ENCODE measurements around the gene NOS2.
"Not testable (repeated sequence)": the region's sequence is repeated elsewhere in the genome, so short reads cannot be mapped to it uniquely, and the experiment has no call there.

The NOS2 gene

GRCh38 chr17:27783440-27784350 lies 16.6 kb downstream of the NOS2 start:
- DNase-seq: no peak

GRCh38 chr17:27782791-27783206 lies 17.5 kb downstream of the NOS2 start:
- DNase-seq: no peak

GRCh38 chr17:27780828-27781404 lies 19.4 kb downstream of the NOS2 start:
- DNase-seq: no peak

DNA sequence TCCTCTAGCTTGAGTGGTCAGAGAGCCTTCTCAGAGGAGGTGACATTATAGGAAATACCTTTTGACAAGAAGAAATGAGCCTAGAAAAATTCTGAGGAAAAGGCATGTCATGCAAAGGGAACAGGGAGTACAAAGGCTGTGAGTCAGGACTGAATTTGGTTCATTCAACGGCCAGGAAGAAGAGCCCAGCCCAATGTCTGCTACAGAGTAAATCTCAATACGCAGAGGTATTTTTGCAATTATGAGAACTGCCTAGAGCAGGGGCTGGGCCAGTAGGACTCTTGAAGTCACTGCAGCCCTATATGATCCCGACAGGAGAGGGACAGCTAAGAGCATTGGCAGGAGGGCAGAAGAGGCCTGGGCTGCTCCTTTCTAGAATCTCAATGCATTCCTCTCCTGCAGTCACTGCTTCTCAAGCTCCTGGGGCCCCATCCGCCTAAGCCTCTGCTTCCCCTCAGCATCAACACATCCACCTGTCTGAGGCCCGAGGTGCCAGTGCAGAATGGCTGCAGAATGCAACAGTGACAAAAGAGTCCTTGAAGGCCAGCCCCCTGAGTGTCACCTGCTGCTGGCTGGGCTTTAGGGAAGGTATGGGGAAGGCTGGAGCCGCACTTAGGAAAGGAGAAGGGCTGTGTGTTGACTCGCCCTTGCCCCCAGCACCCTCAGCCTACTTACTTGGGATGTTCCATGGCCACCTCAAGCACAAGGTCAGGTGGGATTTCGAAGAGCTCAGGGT lies 20.1 kb downstream of the NOS2 start:
- DNase-seq: no peak

DNA sequence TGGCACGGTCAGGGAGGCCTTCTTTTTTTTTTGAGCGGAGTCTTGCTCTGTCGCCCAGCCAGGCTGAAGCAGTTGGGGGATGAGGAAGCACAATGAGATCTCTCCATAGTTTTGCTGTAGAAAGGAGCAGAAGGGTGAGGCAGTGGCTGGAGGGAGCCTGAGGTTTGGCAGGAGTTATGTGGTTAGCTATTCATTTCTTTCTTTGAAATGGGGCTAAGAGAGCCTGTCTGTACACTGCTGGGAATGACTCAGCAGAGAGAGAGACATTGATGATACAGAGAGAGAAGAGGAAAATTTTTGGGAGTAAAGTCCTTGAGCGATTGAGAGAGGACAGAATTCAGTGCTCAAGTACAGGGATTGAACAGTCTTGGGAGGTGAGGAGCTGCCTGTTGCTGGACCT lies 22.1 kb downstream of the NOS2 start:
- no peak for DNase-seq

DNA sequence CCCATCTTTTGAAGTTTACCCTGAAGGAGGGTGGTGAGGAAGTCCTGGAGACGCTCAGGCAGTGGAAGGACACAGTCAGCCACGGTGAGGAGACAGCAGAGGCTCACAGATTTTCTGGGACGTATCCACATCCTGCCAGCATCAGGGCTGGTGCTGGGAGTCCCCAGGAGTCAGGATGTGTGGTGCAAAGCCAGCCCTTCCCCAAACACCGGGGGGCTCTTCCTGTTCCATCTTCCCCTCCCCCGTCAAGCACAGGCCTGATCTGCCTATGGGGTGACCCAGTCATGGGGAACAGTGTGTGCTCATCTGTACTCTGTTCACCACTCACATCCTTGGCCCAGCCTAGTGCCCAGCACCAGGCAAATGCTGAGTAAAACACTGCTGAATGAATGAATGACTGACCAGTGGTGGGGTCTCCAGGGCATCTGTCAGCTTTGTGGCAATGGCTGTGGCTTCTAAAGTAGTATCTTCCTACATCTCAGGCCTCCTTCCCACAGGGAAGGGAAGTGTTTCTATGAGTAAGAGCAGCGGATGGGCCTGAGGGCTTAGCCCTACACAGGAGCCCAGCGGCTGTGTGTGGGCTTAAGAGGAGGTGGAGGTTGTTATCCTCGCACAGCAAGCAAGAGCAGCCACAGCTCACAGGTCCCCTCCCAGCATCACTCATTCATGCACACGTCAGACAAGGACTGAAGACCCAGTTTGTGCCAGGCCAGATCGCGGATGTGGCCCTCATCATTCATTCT lies 23.3 kb downstream of the NOS2 start:
- no peak for DNase-seq

GRCh38 chr17:27771586-27771985 lies 28.7 kb downstream of the NOS2 start:
- no peak for DNase-seq

DNA sequence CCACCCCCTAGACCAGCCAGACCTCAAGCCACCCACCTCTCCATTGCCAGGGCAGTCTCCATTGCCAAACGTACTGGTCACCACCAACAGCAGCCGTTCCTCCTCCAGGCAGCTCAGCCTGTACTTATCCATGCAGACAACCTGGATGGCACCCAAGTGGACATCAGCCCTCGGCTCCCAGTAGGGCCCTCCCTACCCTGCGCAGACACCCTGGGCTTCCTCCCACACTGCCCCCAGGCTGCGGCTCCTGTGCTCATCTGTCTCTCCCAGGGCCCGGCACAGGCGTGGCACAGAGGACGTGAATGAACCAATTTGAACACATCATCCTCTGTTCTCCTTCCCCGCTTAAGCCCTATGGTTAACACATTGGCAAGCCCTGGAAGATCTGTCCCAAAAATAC lies 29.5 kb downstream of the NOS2 start:
- DNase-seq: no peak

DNA sequence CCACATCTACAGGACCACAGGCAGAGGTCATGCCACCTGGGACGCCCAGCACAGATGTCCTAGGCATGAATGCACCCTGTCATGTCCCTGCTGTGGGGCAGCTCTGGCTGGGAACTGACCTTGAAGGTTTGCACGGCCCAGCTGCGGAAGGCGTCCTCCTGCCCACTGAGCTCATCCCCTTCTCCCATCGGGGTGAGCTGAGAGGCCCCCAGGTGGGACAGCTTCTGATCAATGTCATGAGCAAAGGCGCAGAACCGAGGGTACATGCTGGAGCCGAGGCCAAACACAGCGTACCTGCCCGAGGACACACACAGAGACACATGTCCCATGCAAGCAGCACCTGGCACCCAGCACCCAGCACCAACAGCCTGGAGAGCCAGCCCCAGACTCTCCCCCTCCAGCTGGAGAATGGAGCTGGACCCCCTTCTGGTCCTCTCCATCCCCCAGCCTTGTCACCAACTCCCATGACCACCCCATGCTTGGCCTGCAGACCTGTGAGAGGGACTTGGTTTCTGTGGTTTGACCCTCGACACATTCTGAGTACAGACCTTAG lies 31.4 kb downstream of the NOS2 start:
- DNase-seq: no peak

- DNase-seq: no peak
Observed at GRCh38 chr17:27766438-27766837, 33.9 kb downstream of the NOS2 start.

DNA sequence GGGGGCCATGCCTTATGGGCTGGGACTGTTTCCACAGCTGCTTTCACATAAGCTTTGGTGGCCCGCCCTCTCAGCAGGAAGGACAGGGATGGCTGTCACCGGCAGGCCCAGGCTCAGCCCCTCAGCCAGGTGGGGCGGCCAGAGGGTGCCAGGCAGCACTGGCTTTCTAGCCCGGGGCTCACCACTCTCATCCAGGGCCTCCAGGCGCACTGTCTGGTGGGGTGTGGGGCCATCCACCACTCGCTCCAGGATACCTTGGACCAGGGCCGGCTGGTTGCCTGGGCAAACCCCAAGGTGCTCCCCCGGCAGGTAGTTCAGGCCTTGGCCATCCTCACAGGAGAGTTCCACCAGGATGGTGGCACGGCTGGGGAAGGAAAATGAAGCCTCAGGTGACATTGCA lies 35.0 kb downstream of the NOS2 start:
- DNase-seq: no peak

DNA sequence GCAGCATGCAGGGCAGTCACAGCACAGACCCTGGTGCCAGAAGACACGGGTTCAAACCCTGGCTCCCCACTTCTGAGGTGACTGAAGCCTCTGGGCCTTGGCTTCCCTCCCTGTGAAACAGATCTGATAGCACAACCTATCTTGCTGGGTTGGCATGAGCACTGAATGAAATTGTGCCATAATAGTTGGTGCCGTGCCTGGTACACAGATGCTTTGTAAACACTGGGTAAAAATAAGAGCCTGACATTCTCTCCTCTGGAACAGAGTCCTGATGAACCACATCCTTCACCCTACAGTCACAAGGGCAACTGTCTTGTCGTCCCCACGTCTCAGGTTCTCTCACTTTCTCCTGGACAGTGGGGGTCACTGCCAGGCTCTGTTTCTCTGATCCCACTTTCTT lies 35.7 kb downstream of the NOS2 start:
- no peak for DNase-seq

DNA sequence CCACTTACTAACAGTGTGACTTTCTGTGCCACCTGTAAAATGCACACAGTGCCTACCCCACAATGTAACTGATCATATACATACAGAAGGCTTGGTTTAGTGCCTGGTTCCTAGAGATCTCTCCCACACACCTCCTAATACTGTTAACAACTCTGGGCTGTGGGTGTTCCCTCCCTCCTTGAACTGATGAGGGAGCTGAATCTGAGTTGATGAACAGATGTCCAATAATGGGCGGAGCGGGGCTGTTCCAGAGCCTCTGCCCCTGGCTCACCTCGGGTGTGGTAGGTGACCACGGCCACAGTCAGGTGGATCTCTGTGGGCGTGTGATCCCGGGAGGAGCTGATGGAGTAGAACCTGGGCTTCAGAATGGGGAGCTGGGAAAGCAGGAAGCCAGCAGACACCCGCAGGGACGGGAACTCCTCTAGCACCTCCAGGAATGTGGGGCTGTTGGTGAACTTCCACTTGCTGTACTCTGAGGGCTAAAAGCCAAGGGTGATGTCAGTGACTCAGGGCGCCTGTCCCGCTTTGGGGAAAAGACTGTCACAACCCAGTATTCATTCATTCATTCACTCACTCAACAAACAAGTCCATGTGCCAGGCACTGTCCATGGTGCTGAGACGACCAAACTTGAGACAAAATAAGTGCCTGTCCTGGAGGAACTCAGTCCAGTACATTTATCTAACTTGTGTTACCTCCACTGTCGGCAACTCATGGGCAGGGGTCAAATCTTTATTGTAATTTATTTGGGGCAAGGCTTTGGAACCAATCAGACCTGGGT lies 37.6 kb downstream of the NOS2 start:
- no peak for DNase-seq

- not testable (repeated sequence) for DNase-seq
Observed at GRCh38 chr17:27760931-27761330, 39.4 kb downstream of the NOS2 start.

DNA sequence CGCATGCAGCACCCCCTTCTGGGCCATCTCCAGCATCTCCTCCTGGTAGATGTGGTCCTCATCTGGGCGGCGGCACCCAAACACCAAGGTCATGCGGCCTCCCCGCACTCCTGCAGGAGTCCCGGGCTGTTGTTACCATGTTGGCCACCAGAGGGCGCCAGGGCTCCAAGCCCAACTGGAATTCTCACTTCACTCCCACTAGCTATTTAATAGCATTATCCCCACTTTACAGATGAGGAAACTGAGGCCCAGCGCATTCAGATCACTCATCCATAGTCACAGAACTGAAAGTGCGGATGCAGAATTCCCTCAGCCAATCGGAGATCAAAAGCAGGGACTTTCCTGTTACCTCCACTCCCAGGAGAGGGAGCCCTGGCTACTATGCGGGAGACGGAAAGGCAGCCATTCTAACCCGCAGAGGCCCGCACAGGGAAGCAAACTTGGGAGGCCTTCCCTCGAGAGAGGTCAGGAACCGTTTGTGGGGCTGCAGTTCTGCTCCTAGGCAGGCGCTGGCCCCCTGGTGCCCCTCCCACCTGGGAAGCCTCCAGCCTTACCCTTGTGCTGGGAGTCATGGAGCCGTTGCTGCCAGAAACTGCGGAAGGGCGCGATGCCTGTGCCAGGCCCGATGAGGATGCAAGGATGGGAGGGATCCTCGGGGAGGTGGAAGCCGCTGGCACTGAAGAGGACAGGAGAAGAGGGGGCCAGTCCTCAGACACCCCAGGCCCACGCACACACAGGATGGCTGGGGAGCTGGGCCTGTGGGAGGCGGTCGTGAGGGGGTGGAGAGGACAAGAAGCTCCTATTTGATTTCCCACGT lies 40.1 kb downstream of the NOS2 start:
- DNase-seq: peak; percentile 91

GRCh38 chr17:27759528-27759927 lies 40.8 kb downstream of the NOS2 start:
- DNase-seq: no peak

DNA sequence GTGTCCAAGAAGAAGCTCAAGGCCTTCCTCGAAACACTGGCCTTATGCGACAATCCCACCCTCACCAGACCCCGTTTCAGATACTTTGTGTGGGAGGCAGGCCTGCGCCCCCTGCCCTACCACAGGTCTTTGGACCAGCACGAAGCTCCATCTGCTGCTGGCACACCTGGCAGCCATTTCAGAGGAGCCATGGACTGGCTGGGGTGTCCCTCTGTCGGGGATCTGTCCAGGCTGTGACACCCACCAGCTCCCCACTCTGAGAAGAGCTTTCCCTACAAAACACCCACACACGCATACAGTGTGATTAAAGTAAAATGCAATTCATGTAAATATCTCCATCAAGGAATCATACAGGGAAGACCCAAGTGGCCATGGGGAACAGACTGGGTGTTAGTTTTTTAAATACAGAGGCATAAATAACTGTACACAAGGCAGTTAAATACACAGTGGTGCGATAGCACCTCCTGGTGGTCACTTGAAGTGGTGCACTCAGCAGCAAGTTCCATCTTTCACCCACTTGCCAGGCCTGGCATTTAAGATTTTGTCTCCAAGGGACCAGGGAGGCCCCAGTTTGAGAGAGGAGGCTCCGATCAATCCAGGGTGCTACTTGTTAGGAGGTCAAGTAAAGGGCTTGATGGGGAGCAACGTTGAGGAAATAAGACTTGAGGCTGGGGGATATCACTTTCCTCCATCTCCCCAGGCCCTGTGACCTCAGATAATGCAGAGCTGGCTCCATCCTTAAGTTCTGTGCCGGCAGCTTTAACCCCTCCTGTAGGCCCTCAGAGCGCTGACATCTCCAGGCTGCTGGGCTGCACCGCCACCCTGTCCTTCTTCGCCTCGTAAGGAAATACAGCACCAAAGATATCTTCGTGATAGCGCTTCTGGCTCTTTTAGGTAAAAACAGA lies 43.6 kb downstream of the NOS2 start:
- DNase-seq: peak; percentile 82

DNA sequence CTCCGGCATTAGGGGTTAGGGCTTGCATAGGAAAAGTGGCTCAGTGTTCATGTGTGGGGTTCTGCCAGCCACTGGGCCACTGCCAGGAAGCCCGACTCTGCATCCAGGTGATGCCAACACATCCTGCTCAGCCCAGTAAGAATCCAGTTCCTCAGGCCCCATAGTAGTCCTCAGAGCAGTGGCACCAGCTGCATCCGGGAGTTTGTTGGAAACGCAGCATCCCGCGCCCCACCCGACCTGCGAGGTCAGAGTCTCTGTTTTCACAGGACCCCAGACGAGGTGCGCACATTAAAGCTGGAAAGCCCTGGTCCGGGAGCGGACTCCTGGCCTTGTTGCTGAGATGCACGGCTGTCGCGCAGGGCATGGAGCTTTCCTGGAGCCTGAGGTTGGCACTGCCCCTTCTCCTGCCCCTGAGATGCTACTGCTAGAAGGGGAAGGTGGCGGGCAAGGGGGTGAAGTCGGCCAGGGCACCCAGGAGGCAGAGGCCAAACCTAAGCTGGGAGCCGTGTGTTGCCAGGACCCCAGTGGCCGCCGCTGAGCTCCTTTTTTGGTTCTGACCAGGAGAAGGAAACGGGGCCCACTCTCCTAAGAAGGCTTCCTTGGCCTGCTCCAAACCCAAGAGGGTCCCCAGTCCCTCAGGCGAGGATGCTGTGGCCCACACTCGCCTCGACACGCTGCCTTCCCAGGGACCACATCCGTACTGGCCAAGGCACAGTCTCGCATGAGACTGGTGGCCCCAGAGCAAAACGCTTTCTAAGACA lies 44.4 kb downstream of the NOS2 start:
- no peak for DNase-seq

GRCh38 chr17:27754549-27754948 lies 45.8 kb downstream of the NOS2 start:
- no peak for DNase-seq

All from activated effector memory CD4-positive, alpha-beta T cell treated with anti-CD3 and anti-CD28 coated beads, Interleukin-2, amount 50 U/mL, for 16 hours (primary cell).